ENCODE results near the gene FCER1G.

- no peak for TF ChIP-seq EZH2 (IDR thresholded peaks at IDR 0.05; ENCODE audit: borderline replicate concordance, low read length)
- no peak for TF ChIP-seq CTCF (IDR thresholded peaks at IDR 0.05; ENCODE audit: low read length)
Measured at GRCh38 chr1:161251579-161251978, 36.5 kb downstream of the FCER1G start.
